ENCODE data around the gene NEK6.

The NEK6 gene

GRCh38 chr9:124308606-124309491, 51.1 kb downstream of the NEK6 start:
- WGBS = 90% methylated on average over 21 of the region's 21 CpGs
- Histone ChIP-seq H3K4ac (ENCODE audit: low read depth in 1 of 2, low read length in 2 of 2) (peak overlapping the region; percentile 57 to 88), H3K9me3 (ENCODE audit: control insufficient read depth, low read length) (no peaks in the 10 kb centered on the region)

DNA sequence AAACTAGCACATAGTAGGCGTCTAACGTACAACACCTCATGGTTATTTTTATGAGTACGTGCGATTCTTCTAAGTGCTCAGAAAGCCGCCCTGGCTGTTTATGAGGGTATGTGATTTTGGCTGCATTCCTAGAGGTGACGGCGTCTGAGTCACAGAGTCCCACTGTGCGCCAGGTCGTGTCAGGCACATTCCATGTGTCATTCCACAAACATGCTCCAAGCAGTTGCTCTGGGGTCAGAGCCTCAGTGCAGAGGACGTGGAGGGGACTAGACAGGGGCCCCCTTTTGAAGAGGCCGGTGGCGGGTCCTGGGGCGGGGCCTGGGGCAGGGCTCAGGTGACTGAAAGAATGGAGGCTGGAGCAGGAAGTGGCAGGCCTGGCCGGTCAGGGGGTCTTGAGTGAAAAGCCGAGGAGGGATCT, 51.9 kb downstream of the NEK6 start:
- no peaks in the 10 kb centered on the region for H3K27me3 ChIP-seq (ENCODE audit: control insufficient read depth in 1 of 2, insufficient read depth in 1 of 2, low read length in 2 of 2)
- H3K18ac ChIP-seq (ENCODE audit: low read depth in 1 of 2, low read length in 2 of 2) = peak overlapping the region in 1 of 2 experiments; percentile 63

More at GRCh38 chr9:124308606-124309491, 51.1 kb downstream of the NEK6 start:
- H4K91ac ChIP-seq (ENCODE audit: low read length) = peak overlapping the region; percentile 76
- peak overlapping the region; percentile 90 for H3K27ac ChIP-seq (ENCODE audit: low read length, poor library complexity, severe bottlenecking)
- H2BK120ac ChIP-seq (ENCODE audit: low read depth, low read length) = peak overlapping the region; percentile 15
- DNase-seq = no peak
- no peak overlapping the region for H3K4me2 ChIP-seq (ENCODE audit: low read length, poor library complexity, severe bottlenecking)
- peak overlapping the region; percentile 63 to 76 for H3K18ac ChIP-seq (ENCODE audit: low read depth in 1 of 2, low read length in 2 of 2)
- H3K4me1 ChIP-seq (ENCODE audit: control insufficient read depth, insufficient read depth, low read depth, low read length) = peaks cover 46% of the 10 kb centered on the region
- no peaks in the 10 kb centered on the region for H3K27me3 ChIP-seq (ENCODE audit: control insufficient read depth in 1 of 2, insufficient read depth in 1 of 2, low read length in 2 of 2)
- H2BK12ac ChIP-seq (ENCODE audit: low read length in 2 of 2) = peak overlapping the region; percentile 72 to 75
- no peak overlapping the region for H3K23ac ChIP-seq (ENCODE audit: low read length in 2 of 2)
- no peak overlapping the region for H2AFZ ChIP-seq (ENCODE audit: low read depth, low read length)
- peak overlapping the region; percentile 49 for H2BK15ac ChIP-seq (ENCODE audit: low read depth, poor library complexity, severe bottlenecking)
- peaks cover 31% of the 10 kb centered on the region for H3K79me1 ChIP-seq (replicated peaks; ENCODE audit: low read length, poor library complexity, severe bottlenecking)
- peak overlapping the region; percentile 60 for H2BK5ac ChIP-seq (ENCODE audit: low read depth, low read length, poor library complexity, severe bottlenecking)
- H2AK5ac ChIP-seq (ENCODE audit: low read length, severe bottlenecking) = peak overlapping the region; percentile 97
- H3K9ac ChIP-seq (ENCODE audit: low read length) = peak overlapping the region; percentile 5
- H3K14ac ChIP-seq (ENCODE audit: low read length in 2 of 2) = peak overlapping the region in 1 of 2 experiments; percentile 56
- H3K36me3 ChIP-seq (ENCODE audit: control insufficient read depth in 1 of 2, insufficient read depth in 2 of 2, low read depth in 1 of 2, low read length in 2 of 2) = peaks cover 67 to 85% of the 10 kb centered on the region in 2 experiments
- peak overlapping the region; percentile 86 for H4K8ac ChIP-seq (ENCODE audit: low read length)
- H3K4me3 ChIP-seq (ENCODE audit: insufficient read depth in 1 of 2, low read depth in 1 of 2, low read length in 2 of 2) = no peak overlapping the region

DNA sequence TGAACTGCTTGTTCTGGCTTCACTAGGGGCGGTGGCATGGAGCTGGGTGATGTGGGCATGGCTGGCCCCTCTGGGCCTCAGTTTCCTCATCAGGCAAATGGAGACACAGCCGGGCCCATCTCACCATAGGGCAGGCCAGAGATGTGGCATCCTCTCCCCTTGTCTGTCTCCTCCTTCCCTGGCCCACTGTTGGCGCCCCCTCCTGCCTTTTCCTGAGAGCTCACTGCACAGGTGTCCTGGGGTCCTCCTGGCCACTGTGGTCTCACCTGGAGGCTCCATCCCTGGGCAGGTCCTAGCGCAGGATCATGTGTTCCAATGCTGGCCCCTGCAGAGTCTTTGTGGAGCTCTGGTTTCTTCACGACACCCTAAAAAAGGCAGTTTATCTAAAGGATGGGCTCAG, 53.5 kb downstream of the NEK6 start:
- Histone ChIP-seq H3K23ac (ENCODE audit: low read length in 2 of 2) (no peak overlapping the region), H3K9ac (ENCODE audit: low read length) (no peak overlapping the region), H3K79me1 (replicated peaks; ENCODE audit: low read length, poor library complexity, severe bottlenecking) (peaks cover 38% of the 10 kb centered on the region), H2BK15ac (ENCODE audit: low read depth, poor library complexity, severe bottlenecking) (no peak overlapping the region), H2AK5ac (ENCODE audit: low read length, severe bottlenecking) (peak overlapping the region; percentile 85), H2BK5ac (ENCODE audit: low read depth, low read length, poor library complexity, severe bottlenecking) (no peak overlapping the region), H3K36me3 (ENCODE audit: control insufficient read depth in 1 of 2, insufficient read depth in 2 of 2, low read depth in 1 of 2, low read length in 2 of 2) (peaks cover 83 to 89% of the 10 kb centered on the region in 2 experiments), H3K4me2 (ENCODE audit: low read length, poor library complexity, severe bottlenecking) (no peak overlapping the region), H4K8ac (ENCODE audit: low read length) (no peak overlapping the region), H3K18ac (ENCODE audit: low read depth in 1 of 2, low read length in 2 of 2) (no peak overlapping the region), H3K4me3 (ENCODE audit: insufficient read depth in 1 of 2, low read depth in 1 of 2, low read length in 2 of 2) (no peak overlapping the region), H3K14ac (ENCODE audit: low read length in 2 of 2) (no peak overlapping the region), H2AFZ (ENCODE audit: low read depth, low read length) (no peak overlapping the region), H3K4ac (ENCODE audit: low read depth in 1 of 2, low read length in 2 of 2) (no peak overlapping the region), H3K27me3 (ENCODE audit: control insufficient read depth in 1 of 2, insufficient read depth in 1 of 2, low read length in 2 of 2) (no peaks in the 10 kb centered on the region), H3K27ac (ENCODE audit: low read length, poor library complexity, severe bottlenecking) (peak overlapping the region; percentile 93), H4K91ac (ENCODE audit: low read length) (no peak overlapping the region), H3K9me3 (ENCODE audit: control insufficient read depth, low read length) (no peaks in the 10 kb centered on the region), H3K4me1 (ENCODE audit: control insufficient read depth, insufficient read depth, low read depth, low read length) (peaks cover 40% of the 10 kb centered on the region), H2BK12ac (ENCODE audit: low read length in 2 of 2) (peak overlapping the region; percentile 28 to 40), H2BK120ac (ENCODE audit: low read depth, low read length) (no peak overlapping the region)
- DNase-seq = no peak
- 98% methylated on average over 5 of the region's 5 CpGs for WGBS

More for the DNA sequence above, 51.9 kb downstream of the NEK6 start:
- no peak overlapping the region for H3K4me2 ChIP-seq (ENCODE audit: low read length, poor library complexity, severe bottlenecking)
- no peak overlapping the region for H2AFZ ChIP-seq (ENCODE audit: low read depth, low read length)
- H3K79me1 ChIP-seq (replicated peaks; ENCODE audit: low read length, poor library complexity, severe bottlenecking) = peaks cover 30% of the 10 kb centered on the region
- peak; percentile 93 for DNase-seq
- H3K36me3 ChIP-seq (ENCODE audit: control insufficient read depth in 1 of 2, insufficient read depth in 2 of 2, low read depth in 1 of 2, low read length in 2 of 2) = peaks cover 71 to 85% of the 10 kb centered on the region in 2 experiments
- H2AK5ac ChIP-seq (ENCODE audit: low read length, severe bottlenecking) = peak overlapping the region; percentile 96
- peak overlapping the region; percentile 11 to 47 for H2BK12ac ChIP-seq (ENCODE audit: low read length in 2 of 2)
- H3K23ac ChIP-seq (ENCODE audit: low read length in 2 of 2) = no peak overlapping the region
- H2BK15ac ChIP-seq (ENCODE audit: low read depth, poor library complexity, severe bottlenecking) = peak overlapping the region; percentile 88
- peak overlapping the region; percentile 88 for H4K91ac ChIP-seq (ENCODE audit: low read length)
- peaks cover 45% of the 10 kb centered on the region for H3K4me1 ChIP-seq (ENCODE audit: control insufficient read depth, insufficient read depth, low read depth, low read length)
- H3K4ac ChIP-seq (ENCODE audit: low read depth in 1 of 2, low read length in 2 of 2) = peak overlapping the region; percentile 29 to 88
- peak overlapping the region; percentile 84 for H4K8ac ChIP-seq (ENCODE audit: low read length)
- H3K9me3 ChIP-seq (ENCODE audit: control insufficient read depth, low read length) = no peaks in the 10 kb centered on the region
- no peak overlapping the region for H3K4me3 ChIP-seq (ENCODE audit: insufficient read depth in 1 of 2, low read depth in 1 of 2, low read length in 2 of 2)
- 15% methylated on average over 15 of the region's 15 CpGs for WGBS
- H2BK120ac ChIP-seq (ENCODE audit: low read depth, low read length) = peak overlapping the region; percentile 59
- peak overlapping the region; percentile 94 for H2BK5ac ChIP-seq (ENCODE audit: low read depth, low read length, poor library complexity, severe bottlenecking)
- peak overlapping the region; percentile 5 for H3K9ac ChIP-seq (ENCODE audit: low read length)
- H3K14ac ChIP-seq (ENCODE audit: low read length in 2 of 2) = no peak overlapping the region
- peak overlapping the region; percentile 93 for H3K27ac ChIP-seq (ENCODE audit: low read length, poor library complexity, severe bottlenecking)

Measured in mesenchymal stem cell (in vitro differentiated cells and primary cell).